NCI-H2196 (cell line): ENCODE measurements around the gene SYNDIG1.

Experiments used
- DNase-seq: peaks from one replicate; lab custom pipeline; 2025; ENCODE audit not compliant: unreplicated experiment; lab: John Stamatoyannopoulos, UW

Gene SYNDIG1

DNA sequence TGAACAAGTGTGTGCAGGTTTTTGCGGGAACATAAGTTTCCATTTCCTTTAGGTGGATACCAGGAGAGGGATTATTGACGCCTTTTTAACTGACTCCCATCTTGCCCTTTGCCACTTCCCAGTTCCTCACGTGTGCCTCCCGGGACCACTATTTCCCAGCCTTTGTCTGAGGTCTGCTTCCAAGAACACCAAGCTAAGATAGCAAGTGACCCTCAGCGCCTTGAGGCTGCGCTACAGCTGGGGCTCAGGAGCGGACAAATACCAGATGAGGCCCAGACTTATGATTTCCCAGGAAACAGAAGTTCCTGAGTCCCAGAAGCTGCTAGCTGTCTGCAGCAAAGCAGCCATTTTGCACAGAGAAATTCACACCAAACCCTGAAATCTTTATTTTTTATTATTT, 216.7 kb downstream of the SYNDIG1 start:
- no peak for DNase-seq

DNA sequence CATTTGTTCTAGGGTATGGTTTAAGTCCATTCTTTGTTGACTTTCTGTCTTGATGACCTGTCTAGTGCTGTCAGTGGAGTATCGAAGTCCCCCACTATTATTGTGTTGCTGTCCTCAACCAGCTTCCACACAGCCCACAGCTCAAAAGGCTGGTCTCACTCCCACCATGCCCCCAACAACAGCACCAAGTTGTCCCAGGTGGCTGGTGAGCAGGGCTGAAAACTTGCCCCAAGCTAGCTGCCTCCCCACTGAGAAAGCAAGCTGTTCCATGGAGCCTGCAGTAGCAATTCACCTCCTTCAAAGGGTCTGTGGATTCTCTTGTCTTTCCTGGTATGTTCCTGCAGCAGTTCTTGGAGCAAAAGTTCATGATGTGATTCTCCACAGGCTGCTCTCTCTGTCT, 221.0 kb downstream of the SYNDIG1 start:
- DNase-seq = no peak

DNA sequence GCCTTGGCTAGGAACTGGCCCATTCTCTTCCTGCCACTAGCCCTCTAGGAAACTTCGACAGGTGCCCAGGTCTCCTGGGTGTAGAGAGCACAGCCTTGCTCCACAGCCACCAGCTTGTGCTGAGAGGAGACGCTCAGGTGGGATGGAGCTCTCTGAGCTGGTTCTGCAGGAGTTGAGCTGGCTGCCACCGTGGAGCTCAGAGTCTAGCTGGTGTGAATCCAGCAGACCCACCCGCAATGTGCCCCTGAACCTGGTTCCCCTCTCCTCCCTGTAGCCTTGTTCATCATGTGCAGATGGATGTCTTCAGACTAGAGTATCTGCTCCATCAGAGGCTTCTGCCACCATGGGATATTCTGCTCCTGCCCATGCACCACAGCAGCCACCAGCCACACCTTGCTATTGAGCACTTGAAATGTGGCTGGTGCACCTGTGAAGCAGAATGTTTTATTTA, 222.5 kb downstream of the SYNDIG1 start:
- no peak for DNase-seq

DNA sequence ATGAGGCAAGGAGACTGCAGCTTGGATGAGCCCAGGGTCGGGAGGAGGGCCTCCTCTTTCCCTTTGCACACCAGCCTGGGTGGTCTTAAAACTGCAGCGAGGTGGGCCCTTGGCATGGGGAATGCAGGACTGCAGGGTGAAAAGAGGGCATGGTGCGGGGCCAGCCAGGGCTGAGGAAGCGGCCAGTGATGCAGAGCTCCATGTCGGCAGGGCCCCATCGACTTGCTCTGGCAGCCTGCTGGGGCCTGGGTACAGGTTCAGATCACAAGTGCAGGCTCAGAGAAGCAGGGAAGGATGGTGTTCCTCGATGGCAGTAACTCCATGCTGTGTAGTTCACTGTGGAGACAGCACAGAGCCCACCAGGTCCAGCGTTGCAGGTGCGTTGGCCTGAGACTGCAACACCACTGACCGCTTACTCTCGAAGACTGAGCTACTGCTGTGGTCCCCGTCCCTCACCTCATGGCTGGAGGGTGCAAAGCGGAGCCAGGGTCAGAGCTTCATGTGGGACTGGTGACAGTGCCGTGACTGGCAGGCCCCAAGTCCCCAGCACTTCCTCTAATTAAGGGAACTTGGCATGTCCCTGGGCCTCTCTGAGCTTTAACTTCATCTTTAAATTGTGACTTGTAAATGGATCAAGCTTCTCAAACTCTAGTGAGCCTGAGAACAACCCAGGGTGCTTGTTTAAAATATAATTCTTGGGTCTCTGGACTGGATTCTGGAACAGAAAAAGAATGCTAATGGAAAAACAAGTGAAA, 223.2 kb downstream of the SYNDIG1 start:
- no peak for DNase-seq

DNA sequence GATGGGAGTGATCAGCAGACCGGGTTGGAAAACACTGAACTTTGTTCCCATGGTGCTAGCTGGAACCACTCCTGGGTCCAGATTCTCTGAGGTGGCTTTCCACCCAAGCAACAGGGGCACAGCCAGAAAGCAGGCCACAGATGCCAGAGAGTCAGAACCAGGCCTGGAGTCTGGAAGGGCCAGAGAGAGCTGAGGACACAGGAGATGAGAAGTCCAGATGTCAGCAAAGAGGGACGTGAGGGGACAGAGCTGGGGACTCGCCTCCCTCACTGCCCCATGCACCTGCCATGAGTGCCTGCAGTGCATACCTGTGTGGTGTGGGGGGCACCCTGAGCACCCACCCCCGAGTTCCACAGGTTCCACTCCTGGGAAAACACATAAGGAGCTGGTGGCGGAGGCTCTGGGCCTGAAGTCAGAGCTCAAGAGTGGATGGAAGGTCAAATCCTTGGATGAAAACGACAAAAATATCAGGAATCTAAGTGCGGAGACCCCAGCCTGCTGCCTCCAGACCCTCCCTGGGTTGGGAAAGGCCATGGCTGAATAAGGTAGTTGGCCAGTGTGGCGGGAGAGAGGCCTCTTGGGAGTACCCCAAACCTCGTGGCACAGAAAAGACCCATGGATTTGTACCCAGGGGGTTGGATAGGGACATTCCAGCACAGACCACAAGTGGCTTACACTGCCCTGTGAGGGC, 224.2 kb downstream of the SYNDIG1 start:
- DNase-seq = no peak

DNA sequence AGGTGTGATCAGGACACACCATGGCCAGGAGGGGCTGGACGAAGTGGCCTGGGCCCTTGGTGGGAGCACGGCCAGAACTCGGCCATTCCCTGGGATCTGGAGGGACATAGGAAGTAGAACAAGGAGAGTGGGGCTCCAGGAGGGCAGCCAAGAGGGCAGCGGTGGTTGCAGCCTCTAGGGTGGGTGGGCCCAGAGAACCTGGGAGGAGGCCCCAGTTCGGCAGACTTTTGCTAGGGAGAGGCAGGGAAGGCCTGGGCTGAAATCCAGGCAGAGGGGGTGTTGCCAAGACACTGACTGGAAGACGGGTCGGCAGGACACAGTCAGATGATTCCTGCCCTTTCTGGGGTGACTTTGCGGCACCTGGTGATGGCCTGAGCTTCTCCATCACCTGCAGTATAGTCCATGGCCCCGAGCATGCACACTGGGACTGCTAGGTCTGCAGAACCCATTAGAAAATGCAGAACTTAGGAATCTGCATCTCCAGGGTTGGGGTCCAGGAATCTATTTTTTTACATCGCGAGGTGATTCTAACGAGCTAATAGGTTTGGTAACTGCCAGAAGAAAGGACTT, 224.8 kb downstream of the SYNDIG1 start:
- DNase-seq = no peak

DNA sequence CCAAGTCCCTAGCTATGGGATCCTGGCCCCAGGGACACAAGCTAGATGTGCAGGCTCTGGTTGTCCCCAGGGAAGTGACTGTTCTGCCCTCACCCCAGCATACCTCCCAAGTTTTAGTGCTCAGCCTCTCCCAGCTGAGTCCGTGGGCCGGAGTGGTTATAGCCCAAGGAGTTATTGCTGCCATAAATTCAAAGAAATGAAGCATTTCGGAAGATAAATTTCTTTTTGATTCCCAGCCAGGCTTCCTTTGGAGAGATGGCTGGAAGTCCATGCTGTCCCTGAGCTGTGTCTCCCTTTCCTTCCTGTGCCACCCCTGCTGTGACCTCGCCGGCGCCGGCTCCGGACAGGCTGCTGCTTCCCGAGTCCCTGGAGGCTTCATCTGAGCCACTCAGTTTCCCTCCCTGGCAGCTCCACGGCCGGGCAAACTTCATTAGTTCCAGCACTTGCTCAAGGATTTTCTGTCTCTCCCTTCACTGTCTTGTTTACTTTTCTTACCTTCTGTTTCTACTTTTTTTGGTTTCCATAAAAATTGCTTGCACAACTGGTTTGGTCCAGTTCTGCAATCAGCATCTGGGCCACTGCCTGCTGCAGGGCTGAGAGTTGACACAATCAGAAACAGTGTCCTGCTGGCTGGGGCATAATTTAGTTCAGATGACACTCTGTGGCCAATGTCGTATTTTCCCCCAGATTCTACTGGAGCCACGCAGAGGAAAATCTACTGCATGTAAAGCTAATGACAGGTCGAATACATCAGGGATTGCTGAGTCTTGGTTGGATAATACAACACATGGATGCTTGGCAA, 225.5 kb downstream of the SYNDIG1 start:
- no peak for DNase-seq

DNA sequence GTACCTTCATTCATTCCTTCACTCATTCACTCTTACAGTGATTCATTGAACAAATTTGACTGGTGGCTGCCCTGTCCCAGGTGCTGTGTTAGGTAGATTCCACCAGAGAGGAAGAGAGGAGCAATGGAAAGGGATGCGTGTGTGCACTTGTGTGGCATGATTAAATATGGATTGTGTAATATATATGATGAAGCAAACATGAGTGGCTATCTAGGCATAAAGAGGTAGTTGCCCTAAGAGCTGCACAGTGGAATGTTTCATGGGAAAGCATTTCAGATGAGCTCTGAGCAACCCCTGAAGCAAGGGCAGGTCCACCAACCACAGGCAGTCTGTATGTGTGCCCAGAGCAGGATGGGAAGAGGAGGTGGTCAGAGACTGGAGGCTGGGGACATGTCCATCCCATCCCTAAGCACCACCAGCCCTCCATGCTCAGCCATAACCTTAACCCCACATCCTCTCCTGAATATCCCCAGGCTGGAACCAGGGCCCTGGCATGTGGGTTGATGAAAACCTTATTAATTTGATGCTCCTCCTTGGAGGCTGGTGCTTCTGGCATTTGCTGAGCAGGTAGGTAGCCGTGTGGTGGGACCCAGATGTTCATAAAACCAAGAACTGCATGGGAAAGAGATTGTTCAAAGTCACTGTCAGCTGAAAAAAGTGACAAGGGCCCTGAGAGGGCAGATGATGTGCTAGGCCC, 226.2 kb downstream of the SYNDIG1 start:
- DNase-seq = no peak

DNA sequence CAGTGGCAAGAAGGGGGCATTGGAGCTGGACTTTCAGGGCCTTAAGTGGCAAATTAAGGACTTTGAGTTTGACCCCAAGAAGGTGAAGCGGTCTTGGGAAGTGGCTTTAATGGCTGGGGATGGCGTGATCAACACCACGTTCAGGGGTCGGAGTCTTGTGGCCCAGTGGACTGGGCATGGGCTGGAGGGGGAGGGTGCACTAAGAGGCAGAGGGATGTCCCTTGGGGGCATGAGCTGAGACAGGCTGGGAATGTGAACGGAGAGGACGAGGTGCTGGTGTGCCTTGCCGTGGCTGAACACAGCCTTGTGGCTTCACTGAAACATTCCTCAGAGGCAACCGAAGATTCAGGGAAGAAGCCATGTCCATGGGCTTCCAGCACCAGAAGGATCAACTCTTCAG, 227.0 kb downstream of the SYNDIG1 start:
- no peak for DNase-seq

DNA sequence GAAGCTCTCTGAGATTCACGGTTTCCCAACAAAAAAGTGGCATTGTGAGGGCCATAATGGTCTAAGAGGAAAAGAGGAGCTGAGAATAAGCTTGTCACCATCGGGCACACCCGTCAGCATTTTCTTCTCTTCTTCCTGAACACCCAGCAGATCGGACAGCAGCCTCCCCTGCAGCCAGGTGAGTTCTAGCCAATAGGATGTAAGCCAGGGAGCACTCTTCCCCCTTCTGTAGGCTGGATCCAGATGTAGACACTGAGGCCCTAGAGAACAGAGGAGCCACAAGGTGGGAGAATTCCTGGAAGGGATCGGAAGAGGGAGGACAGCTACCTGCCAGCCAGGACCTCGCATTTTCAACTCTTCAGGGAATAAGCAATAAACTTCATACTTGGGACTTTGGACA, 228.0 kb downstream of the SYNDIG1 start:
- no peak for DNase-seq

DNA sequence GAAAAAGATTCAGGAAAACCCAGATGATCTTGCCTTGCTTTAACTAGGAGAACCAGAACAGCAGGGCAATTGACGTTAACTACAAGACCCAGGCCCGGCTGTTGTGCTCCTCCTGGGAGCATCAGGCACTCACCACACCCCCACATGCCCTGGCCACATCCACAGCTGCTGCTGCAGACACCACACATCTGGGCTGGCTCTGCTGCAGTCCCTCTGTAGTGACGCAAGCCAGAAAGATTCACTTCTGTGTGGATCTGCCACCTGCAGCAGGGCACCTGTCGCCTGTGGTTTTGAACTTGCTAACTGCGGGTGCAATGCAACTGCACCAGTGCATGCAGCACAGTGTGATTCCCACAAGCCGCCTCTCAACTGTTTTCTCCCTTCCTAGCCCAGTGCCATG, 228.8 kb downstream of the SYNDIG1 start:
- DNase-seq = no peak

DNA sequence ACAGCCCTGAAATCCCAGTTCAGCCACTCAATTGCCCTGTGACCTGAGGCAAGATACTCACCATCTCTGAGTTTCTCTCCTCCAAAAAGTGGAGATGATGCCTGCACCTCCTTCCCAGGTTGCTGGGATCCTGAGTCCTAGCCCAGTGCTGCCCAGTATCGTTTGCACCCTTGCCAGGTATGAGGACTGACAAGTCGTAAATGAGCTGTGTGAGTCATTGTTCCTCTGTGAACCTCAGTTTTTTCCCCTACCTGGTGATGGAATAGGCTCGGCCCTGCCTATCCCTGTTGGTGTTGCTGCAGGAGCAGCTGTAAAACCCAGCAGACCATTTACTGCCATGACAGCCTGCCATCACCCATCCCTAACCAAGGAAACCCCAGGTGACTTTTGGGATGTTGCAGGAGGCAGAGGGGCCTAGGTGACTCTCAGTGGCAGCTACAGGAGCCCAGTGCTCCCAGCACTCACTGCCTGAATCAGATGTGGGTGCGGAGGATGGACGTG, 229.3 kb downstream of the SYNDIG1 start:
- no peak for DNase-seq

DNA sequence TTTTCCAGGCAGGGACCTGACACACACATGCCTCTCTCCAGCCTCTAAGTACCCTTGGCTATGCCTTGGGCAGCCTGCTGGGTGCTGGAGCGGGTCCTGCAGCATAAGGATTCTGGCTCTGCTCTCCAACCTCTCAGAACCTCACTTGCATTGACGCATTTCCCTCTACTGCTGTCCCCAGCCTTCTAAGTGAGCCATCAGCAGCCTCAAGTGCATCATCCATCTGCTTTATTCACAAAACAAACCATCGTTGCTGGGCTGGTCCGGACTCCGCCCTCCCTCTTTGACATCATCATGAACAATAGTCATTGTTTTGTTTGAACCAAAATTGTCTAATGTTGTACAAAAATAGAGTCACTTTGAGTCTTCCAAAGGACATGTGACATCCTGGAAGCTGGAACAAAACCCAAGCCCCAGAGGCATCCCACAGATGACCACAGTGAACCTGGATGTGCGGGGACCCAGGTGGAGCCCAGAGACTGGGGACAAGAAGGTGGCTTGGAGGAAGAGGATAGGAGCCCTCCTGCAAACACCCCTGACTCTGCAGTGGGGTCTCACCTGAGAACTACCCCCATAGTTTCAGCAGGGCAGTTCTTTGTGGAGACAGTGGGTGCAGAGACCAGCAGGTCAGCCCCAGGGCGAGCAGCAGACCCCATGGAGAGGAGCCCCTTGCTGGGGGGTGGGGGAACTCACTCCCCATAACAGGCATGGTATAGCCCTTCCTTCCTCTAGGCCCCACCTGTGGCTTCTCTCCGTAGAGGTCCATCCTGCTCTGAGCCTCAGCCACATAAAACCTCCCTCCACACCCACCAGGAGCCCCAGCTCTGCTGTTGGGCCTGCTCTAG, 230.1 kb downstream of the SYNDIG1 start:
- no peak for DNase-seq

DNA sequence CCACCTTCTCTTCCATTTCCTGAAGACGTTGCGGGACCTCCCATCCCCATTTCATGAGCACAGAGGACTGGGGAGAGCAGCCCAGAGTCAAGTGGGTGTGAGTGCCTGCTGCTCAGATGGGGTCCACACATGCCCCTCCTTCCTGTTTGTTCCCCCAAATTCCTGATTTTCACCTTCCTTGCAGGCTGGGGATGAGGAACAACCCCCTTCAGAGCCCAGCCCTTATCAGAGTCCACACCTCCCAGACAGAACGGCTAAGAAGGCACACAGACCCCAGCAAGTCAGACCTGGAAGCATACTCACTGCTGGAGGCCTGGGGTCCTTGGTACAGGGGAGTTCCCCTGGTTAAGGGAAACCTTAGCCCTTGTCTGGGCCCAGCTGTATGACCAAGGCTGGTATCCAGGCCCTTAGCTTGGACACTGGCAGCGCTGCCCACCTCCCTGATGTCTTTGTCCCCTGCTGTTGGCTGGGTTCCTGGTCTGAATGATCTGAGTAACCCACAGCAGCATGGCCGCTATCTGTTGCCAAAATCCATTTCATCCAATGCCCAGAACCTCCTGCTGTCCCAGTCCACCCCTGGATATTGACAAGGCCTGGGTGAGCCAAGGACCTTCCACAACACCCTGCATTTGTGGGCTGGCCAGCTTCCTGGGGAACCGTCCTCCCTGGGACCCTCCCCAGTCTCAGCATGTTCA, 230.9 kb downstream of the SYNDIG1 start:
- DNase-seq = no peak

DNA sequence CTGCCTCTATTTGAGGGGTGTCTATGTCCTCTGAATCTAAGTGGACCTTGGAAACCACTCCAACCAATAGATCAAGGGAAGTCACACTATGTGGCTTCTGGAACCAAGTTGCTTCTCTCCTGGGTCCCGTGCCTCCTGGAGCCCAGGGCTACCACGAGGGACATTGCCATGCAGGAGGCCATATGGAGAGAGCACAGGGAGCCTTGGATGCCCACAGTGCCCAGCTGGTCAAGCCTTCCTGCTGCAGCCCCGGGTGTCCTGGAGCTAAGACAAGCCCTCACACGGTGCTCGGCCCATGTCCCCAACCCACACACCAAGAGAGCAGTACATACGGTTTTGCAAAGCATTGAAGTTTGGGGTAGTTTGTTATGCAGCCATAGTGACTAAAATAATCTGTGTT, 231.6 kb downstream of the SYNDIG1 start:
- no peak for DNase-seq

DNA sequence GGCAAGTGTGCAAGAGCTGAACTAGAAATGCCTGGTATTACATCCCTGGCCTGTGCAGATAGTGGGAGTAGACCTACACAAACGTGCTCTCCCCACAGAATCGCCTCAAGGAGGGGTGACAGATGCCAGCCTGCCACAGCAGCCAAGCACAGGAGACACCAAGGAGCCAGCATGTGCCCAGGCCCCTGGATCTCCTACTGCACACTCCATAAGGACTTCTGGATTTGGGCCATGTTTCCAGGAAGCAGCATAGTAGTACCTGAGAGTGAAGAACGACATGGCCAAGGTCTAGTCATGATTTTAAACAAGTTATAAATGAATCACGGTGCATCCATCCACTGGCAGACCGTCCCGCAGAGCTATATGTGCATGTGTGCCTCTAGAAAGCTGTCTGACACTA, 232.2 kb downstream of the SYNDIG1 start:
- DNase-seq = no peak

DNA sequence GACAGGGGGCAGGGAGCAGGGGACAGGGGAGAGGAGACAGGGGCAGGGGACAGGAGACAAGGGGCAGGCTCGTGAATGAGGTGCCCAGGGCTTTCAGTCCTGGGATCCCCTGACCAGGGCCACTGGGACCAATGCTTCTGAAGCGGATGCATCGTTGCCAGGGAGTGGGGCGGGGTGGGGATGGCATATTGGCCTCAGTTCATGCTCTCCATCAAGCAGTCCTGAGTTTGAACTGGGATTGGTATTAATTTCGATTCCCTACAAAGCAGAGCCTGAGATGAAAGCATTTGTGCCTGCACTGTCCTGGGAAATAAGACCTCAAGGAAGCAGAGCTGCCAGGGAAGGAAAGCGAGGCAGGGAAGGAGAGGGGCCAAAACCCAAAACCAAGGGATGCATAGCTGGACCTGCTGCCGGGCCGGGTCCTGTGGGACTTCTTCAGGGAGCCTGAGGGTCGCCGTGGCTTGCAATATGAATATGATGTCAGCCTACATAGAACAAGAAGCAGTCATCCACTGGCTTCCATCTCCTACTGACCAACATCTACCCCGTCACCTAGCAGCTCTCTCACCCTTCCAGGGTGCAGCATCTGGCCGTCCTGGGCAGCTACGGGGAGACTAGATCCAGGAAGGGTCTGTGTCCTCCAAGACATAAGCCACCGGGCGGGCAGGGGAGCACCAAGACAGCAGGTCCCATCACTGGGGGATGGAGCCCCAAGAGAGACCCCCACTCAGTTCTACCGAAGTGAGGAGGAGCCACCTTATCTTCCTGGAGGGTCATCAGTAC, 233.3 kb downstream of the SYNDIG1 start:
- DNase-seq = no peak

DNA sequence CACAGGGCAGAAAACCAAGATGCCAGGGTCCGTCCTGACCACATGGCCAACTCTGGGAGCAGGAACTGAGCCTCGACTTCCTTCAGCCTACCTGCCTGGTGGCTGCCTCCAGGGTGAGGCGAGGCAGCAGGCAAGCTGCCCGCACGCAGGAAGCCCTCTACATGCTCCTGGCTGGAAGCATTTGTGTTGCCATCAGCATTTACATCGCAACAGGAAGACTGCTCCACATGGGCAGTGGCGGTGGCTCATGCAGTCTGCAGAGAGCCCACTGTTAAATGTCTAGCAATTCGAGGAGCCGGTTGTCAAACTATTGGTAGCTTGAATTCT, 233.8 kb downstream of the SYNDIG1 start:
- DNase-seq = no peak

DNA sequence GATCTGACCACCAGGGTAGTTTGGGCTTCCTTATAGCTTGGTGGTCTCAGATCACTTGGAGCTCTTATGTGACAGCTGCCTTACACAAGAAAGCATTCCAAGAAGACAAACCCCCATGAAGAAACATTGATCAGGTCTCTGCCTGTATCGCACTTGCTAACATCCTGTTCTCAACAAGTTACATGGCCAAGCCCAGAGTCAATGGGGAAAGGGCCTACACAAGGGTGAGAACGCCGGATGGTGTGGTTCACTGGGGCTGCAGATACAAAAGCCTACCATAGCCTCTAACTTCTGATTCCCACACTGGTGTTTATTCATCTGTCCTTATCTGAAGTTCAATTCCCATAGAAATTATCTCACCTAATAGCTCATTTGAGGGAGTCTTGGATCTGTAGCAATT, 235.5 kb downstream of the SYNDIG1 start:
- DNase-seq = no peak
